HG03521 (cell line): ENCODE data around the gene NACA2.
"Not testable (repeated sequence)": the region's sequence is repeated elsewhere in the genome, so short reads cannot be mapped to it uniquely, and the experiment has no call there.

ENCODE experiments used
- ATAC-seq: cut with Tn5 transposase; IDR thresholded peaks from one replicate; pipeline ENCODE4 v1.9.1; 2021; ENCODE audit warnings: mild to moderate bottlenecking, moderate library complexity; ENCODE audit not compliant: unreplicated experiment

The NACA2 gene

GRCh38 chr17:61591018-61591417 lies at the start of gene NACA2:
Gene NACA2, minus strand, starts transcription at chr17:61591219. Its CDS starts 39 bp downstream, at chr17:61591180.
- no peak for ATAC-seq

DNA sequence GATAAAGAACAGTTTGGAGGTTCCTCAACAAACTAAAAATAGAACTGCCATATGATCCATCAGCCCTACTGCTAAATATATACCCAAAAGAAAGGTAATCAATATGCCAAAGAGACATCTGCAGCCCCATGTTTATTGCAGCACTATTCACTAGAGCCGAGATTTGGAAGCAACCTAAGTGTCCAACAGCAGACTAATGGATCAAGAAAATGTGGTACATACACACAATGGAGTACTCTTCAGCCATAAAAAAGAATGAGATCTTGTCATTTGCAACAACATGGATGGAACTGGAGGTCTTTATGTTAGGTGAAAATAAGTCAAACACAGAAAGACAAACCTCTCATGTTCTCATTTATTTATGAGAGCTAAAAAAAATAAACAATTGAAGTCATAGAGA lies 48.8 kb upstream of the NACA2 start:
- no peak for ATAC-seq

DNA sequence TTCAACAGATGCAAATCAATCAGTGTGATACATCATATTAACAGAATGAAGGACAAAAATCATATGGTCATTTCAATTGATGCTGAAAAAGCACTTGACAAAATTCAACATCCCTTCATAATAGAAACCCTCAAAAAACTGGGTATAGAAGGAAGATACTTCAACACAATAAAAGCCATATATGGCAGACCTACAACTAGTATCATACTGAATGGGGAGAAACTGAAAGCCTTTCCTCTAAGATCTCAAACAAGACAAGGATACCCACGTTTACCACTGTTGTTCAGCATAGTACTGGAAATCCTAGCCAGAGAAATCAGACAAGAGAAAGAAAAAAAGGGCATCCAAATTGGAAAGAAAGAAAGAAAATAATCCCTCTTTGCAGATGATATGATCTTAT lies 47.1 kb upstream of the NACA2 start:
- ATAC-seq, result no peak

GRCh38 chr17:61635913-61636432 lies 45.0 kb upstream of the NACA2 start:
- ATAC-seq, result no peak

- ATAC-seq, result no peak
Observed at GRCh38 chr17:61634942-61635538, 44.0 kb upstream of the NACA2 start.

DNA sequence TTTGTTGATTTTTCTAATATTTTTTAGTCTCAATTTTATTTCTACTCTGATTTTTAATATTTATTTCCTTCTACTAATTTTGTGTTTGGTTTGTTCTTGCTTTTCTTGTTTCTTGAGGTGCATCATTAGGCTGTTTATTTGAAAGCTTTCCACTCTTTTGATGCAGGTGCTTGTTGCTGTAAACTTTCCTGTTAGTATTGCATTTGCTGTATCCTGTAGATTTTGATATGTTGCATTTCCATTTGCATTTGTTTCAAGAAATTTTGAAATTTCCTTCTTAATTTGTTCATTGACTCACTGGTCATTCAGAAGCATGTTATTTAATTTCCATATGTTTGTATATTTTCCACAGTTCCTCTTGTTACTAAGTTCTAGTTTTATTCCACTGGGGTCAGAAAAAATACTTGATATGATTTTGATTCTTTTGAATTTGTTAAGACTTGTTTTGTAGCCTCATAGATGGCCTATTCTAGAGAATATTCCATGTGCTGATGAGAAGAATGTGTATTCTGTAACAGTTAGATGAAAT lies 43.1 kb upstream of the NACA2 start:
- no peak for ATAC-seq

DNA sequence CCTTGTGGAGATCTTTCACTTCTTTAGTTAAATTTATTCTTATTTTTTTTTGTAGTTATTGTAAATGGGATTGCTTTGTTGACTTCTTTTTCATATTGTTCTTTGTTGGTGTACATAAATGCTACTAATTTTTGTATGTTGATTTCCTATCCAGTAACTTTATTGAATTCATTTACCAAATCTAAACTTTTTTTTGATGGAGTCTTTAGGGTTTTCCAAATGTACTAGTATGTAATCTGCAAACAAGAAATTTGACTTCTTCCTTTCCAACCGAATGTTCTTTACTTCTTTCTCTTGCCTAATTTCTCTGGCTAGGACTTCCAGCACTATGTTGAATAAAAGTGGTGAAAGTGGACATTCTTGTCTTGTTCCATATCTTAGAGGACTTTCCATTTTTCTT lies 41.8 kb upstream of the NACA2 start:
- ATAC-seq, result no peak

- ATAC-seq, result no peak
Observed at GRCh38 chr17:61631800-61632199, 40.8 kb upstream of the NACA2 start.

GRCh38 chr17:61628158-61628557 lies 37.1 kb upstream of the NACA2 start:
- not testable (repeated sequence) for ATAC-seq

DNA sequence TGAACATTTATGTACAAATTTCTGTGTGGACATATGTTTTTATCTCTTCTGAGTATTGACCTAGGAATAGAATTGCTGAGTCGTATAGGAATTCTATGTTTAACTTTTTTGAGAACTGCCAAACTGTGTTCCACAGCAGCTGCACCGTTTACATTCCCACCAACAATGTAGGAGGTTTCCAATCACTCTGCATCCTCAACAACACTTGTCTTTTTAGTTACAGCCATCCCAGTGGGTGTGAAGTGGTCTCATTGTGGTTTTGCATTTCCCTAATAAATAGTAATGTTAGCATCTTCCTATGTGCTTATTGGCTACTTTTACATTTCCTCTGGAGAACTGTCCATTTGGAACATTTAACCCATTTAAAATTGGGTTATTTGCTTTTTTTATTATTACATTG lies 36.6 kb upstream of the NACA2 start:
- ATAC-seq, result no peak

DNA sequence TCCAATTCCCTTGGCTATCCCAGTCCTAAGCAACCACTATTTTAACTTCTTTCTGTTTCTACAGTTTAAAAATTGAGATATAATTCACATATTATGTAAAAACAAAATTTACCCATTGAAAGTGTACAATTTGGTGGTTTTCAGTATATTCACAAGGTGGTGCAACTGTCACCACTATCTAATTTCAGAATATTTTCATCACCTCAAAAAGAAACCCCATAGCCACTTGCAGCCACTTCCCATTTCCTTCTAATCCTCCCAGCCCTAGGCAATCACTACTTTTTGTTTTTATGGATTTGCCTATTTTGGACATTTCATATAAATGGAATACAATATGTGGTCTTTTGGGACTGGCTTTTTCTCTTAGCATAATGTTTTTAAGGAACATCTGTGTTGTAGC lies 36.1 kb upstream of the NACA2 start:
- no peak for ATAC-seq

GRCh38 chr17:61625564-61625963 lies 34.5 kb upstream of the NACA2 start:
- ATAC-seq, result no peak

GRCh38 chr17:61624951-61625350 lies 33.9 kb upstream of the NACA2 start:
- no peak for ATAC-seq

DNA sequence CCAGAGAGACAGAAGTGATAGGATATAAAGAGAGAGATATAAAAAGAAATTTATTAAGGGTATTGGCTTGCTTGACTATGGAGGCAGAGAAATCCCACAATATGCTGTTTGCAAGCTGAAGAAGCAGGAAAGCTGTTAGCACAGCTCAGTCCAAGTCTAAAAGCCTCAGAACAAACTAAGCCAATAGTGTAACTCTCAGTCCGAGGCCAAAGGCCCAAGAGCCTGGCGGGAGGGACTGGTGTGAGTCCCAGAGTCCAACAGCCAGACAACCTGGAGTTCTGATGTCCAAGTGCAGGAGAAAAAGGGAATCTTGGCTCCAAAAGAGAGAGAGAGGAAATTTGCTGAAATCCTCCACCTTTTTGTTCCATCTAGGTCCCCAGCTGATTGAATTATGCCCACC lies 30.3 kb upstream of the NACA2 start:
- ATAC-seq, result no peak

DNA sequence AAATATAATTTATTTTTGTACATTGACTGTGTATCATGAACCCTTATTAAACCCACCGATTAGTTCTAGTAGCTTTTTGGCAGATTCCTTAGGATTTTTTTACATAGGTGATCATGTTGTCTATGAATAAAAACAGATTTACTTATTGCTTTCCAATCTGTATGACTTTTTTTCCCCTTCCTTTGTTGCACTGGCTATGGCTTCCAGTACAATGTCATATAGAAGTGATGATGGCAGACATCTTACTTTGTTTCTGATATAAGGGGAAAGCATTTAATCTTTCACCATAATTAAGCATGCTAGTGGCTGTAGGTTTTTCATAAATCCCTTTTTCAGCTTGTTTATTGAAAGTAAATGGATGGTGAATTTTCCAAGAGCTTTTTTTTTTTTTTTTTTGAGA lies 28.9 kb upstream of the NACA2 start:
- no peak for ATAC-seq

- ATAC-seq, result no peak
Observed at GRCh38 chr17:61619493-61619892, 28.5 kb upstream of the NACA2 start.

GRCh38 chr17:61618950-61619349 lies 27.9 kb upstream of the NACA2 start:
- ATAC-seq, result no peak

- no peak for ATAC-seq
Observed at GRCh38 chr17:61617330-61617729, 26.3 kb upstream of the NACA2 start.

GRCh38 chr17:61616783-61617182 lies 25.8 kb upstream of the NACA2 start:
- ATAC-seq, result no peak

GRCh38 chr17:61614219-61614618 lies 23.2 kb upstream of the NACA2 start:
- no peak for ATAC-seq

- ATAC-seq, result no peak
Observed at GRCh38 chr17:61611323-61611722, 20.3 kb upstream of the NACA2 start.

- ATAC-seq, result no peak
Observed at GRCh38 chr17:61605692-61606091, 14.7 kb upstream of the NACA2 start.

DNA sequence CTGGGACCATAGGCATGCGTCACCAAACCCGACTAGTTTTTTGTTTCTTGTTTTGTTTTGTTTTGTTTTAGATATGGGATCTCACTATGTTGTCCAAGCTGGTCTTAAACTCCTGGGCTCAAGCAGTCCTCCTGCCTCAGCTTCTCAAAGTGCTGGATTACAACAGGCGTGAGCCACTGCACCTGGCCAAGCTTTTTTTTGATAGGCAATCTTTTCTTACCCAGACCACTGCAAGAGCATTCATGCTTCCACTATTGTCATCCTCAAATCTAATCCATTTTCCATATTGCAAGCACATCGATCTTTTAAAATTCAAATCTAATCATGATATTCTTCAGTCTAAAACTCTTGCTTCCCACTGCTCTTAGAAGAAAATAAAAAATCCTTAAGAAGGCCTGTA lies 10.3 kb upstream of the NACA2 start:
- ATAC-seq, result no peak
